K562 (cell line): ENCODE results near the gene ALDH8A1. TPM values are rescaled to one million over a fixed set of nuclear protein-coding genes. Genes with fewer than 3 reads are reported as not detected.
A peak's percentile ranks its signal among the peaks of the same experiment; 100 is the strongest.

Source experiments
- C11orf30 ChIP-seq: fragments of 450-650 bp; IDR thresholded peaks from 2 replicates; pipeline ENCODE4 v1.6.1; 2016; ENCODE audit warnings: low read depth, mild to moderate bottlenecking
- CEBPB ChIP-seq: fragments of 450-650 bp; IDR thresholded peaks from 2 replicates; pipeline ENCODE4 v1.6.1; 2016; ENCODE audit warnings: missing genetic modification characterization, missing compliant biosample characterization
- HNRNPL ChIP-seq: fragments of 200-400 bp; formaldehyde crosslinking; IDR thresholded peaks from 2 replicates; pipeline ENCODE4 v1.6.1; 2017; ENCODE audit warnings: low read depth, mild to moderate bottlenecking, low read length
- MAZ ChIP-seq, 2 experiments: fragments of 450-650 bp in 1 of 2; sonication (generic) in 1 of 2; formaldehyde crosslinking; IDR thresholded peaks in 1 of 2; conservative IDR thresholded peaks in 1 of 2; 2 replicates each; pipeline versions ENCODE4 v1.4.0 to v1.5.0; 2020; ENCODE audit warnings: mild to moderate bottlenecking in 1 of 2, missing genetic modification reagents in 1 of 2
- POLR2A ChIP-seq: fragments of 450-650 bp; conservative IDR thresholded peaks from 2 replicates; pipeline ENCODE4 v1.6.1; 2016
- POLR2H ChIP-seq: IDR thresholded peaks from 2 replicates; pipeline ENCODE4 v1.6.1; 2016; ENCODE audit warnings: missing genetic modification characterization, low read depth, mild to moderate bottlenecking, control low read depth, missing compliant biosample characterization, moderate library complexity
- POLR3G ChIP-seq: IDR thresholded peaks from 2 replicates; pipeline ENCODE4 v1.6.1; 2011; ENCODE audit not compliant: insufficient read length, insufficient replicate concordance; ENCODE audit errors: extremely low read depth
- ZNF408 ChIP-seq: fragments of 250-450 bp; sonication (Bioruptor Pico); IDR thresholded peaks from 2 replicates; pipeline ENCODE4 v1.4.0; 2020; ENCODE audit warnings: low read depth, mild to moderate bottlenecking, moderate library complexity
- ZNF518B ChIP-seq: fragments of 250-450 bp; sonication (Bioruptor Pico); IDR thresholded peaks from 2 replicates; pipeline ENCODE4 v1.5.0; 2021; ENCODE audit warnings: mild to moderate bottlenecking, moderate library complexity
- ZNF766 ChIP-seq: fragments of 200-800 bp; sonication (Bioruptor generic); conservative IDR thresholded peaks from 2 replicates; pipeline ENCODE4 v1.6.1; 2016; ENCODE audit warnings: missing genetic modification characterization, missing compliant biosample characterization
- polyA plus RNA-seq, 8 experiments: library from polyadenylated mRNA; depleted of rRNA in 4 of 8; stranded (reverse) in 5 of 8; unstranded in 3 of 8; fragments of >200 nt; fragmentation: Nextera tagmentation in 2 of 8; fragmentation: Illumina TruSeq in 1 of 8; extraction: Ambion mirVana in 2 of 8; extraction: Trizol in 1 of 8; gene quantifications; 2 replicates each; pipeline versions ENCODE4 v1.2.1 to v1.2.3, GENCODE V29; 2011 to 2014; ENCODE audit warnings: inconsistent platforms in 1 of 8, missing spikeins in 1 of 8
- total RNA-seq, 7 experiments: library from RNA; depleted of rRNA in 6 of 7; stranded (reverse); fragments of >200 nt in 6 of 7; fragmentation: Illumina TruSeq in 2 of 7; extraction: Trizol in 2 of 7; gene quantifications; 2 replicates each; pipeline versions ENCODE4 v1.2.1 to v1.2.3, GENCODE V29; 2011 to 2021; ENCODE audit warnings: low replicate concordance in 1 of 7
- TF ChIP-seq, protein P1 (sequence below): sonication (generic); formaldehyde crosslinking; IDR thresholded peaks from 2 replicates; pipeline ENCODE4 v1.8.1; 2023; ENCODE audit warnings: mild to moderate bottlenecking, missing genetic modification reagents
- TF ChIP-seq, protein P2 (sequence below): fragments of 250-450 bp; sonication (Bioruptor Pico); IDR thresholded peaks from 2 replicates; pipeline ENCODE4 v1.5.1; 2021; ENCODE audit warnings: mild to moderate bottlenecking

The ALDH8A1 gene
- total and polyA plus RNA-seq, 9 of the 15 experiments (the other 6 are each of a cell fraction or from before 2014, with no cell fraction given) = 0.03 to 0.18 (median 0.04) TPM; not detected in 2

DNA sequence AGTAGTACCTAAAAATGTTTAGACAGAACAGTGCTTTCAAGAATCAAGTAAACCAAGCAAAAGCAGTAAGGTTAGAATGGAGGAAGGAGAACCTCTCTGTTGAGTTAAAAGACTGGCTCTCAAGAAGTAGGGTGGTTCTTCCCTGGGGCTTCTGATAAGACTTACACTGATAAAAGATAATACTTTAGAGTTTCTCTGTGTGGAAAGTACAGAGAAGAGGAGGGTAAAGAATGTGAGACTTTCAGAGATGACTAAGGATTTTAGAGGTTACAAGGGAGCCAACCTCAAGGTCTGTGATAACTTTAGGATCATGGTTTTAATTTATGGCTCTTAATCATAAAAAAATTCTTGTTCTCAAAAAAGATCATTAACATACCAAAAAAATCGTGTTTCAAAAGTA is 30.9 kb upstream of the ALDH8A1 start (continued):
- TF ChIP-seq POLR2A (no peak), C11orf30 (peak; percentile 91), HNRNPL (no peak), ZNF408 (CRISPR knock-in tag) (no peak), POLR3G (no peak), POLR2H (tag) (no peak), ZNF518B (CRISPR knock-in tag) (no peak), ZNF766 (CRISPR knock-in tag) (peak; percentile 67), MAZ (CRISPR knock-in tag; conservative IDR thresholded peaks at IDR 0.05 in 1 of 2, IDR thresholded peaks at IDR 0.05 in 1 of 2) (peak in 1 of 2 experiments; percentile 29; a peak in 1 of 4 replicates), CEBPB (no peak)
- TF ChIP-seq, protein P1, sequence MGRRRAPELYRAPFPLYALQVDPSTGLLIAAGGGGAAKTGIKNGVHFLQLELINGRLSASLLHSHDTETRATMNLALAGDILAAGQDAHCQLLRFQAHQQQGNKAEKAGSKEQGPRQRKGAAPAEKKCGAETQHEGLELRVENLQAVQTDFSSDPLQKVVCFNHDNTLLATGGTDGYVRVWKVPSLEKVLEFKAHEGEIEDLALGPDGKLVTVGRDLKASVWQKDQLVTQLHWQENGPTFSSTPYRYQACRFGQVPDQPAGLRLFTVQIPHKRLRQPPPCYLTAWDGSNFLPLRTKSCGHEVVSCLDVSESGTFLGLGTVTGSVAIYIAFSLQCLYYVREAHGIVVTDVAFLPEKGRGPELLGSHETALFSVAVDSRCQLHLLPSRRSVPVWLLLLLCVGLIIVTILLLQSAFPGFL (CRISPR knock-in tag) = no peak
- TF ChIP-seq, protein P2, sequence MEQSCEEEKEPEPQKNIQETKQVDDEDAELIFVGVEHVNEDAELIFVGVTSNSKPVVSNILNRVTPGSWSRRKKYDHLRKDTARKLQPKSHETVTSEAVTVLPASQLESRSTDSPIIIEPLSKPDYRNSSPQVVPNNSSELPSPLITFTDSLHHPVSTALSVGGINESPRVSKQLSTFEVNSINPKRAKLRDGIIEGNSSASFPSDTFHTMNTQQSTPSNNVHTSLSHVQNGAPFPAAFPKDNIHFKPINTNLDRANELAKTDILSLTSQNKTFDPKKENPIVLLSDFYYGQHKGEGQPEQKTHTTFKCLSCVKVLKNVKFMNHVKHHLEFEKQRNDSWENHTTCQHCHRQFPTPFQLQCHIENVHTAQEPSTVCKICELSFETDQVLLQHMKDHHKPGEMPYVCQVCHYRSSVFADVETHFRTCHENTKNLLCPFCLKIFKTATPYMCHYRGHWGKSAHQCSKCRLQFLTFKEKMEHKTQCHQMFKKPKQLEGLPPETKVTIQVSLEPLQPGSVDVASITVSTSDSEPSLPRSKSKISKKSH (CRISPR knock-in tag) = no peak
